Myocyte (in vitro differentiated cells): ENCODE results near the gene PLCH2. TPM values are rescaled to one million over a fixed set of nuclear protein-coding genes. Genes with fewer than 3 reads are reported as not detected.

Source experiments
- DNase-seq: peaks from one replicate; pipeline ENCODE4 v3.0.0-alpha.2; 2012; ENCODE audit warnings: low read depth
- total RNA-seq: library from RNA; depleted of rRNA; stranded (reverse); fragments of >200 nt; gene quantifications from 2 replicates; pipeline ENCODE4 v1.2.3, GENCODE V29; 2014

Gene PLCH2
- total RNA-seq, 1 donor from 2014 or later: 0.21 TPM

DNA sequence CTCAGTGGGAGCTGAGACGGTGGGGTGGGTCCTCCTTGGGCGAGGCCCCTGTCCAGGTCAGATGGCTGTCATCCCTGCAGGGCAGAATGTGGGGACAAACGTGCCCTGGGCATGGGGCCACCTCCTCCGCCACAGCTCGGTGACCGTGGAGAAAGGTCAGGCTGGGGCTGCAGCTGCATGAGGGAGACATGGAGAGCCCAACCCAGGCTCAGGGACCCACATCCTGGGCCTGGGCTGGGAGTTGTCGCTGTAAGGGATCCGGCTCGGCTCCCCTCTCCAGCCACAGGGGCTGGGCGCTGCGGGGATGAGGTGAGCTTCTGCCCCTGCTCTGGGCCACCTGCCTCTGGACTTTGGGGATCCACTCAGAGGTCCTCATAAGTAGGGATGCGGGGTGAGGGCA, 518 bp upstream of the PLCH2 start:
- DNase-seq: no peak

DNA sequence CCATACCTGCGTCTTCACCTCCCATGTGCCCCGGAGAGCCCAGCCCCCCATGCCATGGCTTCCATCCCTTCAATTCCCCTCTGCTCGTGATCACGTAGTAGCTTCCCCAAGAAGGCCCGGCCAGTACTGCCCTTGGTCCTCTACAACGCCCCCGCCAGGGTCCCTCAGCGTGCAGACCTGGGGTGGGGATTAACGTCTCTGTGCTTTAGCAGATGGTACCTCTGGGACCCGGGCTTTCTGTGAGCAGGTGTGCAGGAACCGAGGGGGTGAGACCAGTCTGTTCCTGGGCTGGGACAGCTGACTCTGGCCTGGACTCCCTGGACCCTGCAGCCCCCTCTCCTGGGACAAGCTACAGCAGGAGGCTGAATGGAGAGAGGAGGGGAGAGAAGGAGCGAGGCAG, 1.2 kb downstream of the PLCH2 start:
- DNase-seq: no peak

DNA sequence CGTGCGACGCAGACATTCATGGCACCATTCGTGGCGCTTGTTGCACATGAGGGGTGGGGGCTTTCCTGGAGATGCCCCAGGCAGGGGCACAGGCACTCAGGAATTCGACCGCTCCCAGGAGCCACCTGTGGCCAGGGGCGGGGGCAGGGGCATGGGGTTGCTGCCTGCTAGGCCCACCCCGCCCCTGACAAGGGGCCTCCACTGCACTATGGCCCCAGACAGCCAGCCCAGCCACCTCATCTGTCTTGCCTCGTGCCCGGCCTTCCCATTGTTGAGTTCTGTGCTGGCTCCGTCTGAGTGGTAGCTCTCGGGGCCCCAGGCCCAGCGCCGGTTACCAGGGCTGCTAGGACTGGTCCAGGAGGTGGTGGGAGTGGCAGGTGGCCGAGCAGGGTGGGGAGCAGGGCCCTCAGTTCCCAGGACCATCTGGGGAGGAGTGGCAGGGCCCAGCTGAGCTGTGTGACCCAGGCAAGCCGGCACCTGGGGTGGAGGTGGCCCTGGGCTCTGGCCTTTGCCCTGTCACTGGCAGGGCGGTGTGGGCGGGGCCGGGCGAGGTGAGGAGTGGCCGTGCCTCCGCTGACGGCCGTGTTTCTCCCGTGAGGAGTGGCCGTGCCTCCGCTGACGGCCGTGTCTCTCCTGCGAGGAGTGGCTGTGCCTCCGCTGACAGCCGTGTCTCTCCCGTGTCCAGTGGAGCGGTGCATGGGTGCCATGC, 1.9 kb downstream of the PLCH2 start:
- DNase-seq: no peak

DNA sequence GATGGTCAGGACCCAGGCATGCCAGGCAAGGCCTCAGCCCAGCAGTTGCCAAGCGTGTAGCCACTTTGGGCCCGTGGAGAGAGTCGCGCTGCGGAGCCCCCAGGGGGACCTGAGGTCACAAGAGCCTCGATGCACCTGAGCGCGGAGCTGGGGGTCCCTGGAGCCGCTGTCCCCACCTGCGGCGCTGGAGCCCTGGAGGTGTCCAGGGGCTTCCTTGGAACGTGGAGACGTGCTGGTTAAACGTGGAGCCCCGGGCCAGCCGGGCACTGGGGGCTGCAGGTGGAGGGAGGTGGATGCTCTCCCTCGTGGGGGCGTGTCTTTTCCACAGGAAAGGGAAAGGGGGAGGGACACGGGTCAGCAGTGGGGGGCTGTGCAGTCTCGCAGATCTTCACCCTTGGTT, 3.1 kb downstream of the PLCH2 start:
- no peak for DNase-seq

DNA sequence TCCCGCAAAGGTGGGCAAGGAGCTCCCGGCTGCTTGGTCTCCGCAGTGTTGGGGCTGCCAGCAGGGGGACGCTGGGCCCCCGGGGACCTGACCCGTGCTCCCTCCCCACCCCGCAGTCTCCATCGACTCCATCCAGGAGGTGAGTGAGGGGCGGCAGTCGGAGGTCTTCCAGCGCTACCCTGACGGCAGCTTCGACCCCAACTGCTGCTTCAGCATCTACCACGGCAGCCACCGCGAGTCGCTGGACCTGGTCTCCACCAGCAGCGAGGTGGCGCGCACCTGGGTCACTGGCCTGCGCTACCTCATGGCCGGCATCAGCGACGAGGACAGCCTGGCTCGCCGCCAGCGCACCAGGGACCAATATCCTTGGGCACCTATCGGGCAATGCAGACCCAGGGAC, 3.5 kb downstream of the PLCH2 start:
- no peak for DNase-seq

DNA sequence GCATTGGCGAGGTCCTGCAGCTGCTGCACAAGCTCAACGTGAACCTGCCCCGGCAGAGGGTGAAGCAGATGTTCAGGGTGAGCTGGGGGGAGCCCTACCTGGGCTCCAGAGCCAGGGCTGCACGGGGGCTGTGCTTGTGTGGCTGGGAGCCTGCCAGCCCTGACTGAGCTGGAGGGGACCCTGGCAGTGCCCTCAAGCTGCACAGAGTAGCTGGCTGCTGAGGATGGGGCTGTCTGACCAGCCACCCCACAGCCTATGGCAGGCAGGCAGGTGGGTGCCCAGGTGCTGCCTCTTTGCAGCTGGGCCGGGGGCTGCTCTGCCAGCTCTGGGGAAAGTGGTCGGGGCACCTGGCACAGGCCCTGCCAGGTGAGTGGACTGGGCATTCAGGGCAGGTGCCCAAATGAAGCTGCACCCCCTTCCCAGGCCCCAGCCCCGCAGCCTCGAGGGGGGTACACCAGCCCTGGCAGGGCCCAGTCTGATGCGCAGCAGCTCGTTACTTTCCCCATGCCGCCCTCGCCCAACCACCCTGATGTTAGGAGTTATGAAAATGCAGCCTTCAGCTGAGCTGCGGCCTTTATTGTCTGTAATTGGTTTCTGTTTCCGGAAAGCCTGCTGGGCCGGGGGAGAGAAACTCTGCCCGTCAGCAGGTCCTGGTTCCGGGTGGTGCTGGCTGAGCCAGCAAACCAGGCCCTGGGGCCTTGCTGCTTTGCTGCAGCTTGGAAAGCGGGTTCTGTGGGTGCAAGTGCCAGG, 4.3 kb downstream of the PLCH2 start:
- no peak for DNase-seq

DNA sequence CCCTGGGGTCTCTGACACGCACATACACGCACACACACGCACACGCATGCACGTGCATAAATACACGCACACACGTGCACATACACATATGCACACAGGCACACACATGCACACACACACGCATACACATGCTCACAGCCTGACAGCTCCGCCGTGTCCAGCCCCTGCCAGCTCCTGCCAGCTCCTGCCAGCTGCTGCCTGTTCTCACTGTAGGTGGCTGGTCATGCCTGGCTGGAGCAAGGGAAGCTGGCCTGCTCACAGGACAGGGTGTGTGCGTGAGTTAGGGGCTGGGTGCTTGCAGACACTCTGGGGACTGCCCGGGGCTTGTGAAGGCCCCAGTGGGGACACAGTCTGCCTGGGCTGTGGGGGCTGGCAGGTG, 4.9 kb downstream of the PLCH2 start:
- no peak for DNase-seq

DNA sequence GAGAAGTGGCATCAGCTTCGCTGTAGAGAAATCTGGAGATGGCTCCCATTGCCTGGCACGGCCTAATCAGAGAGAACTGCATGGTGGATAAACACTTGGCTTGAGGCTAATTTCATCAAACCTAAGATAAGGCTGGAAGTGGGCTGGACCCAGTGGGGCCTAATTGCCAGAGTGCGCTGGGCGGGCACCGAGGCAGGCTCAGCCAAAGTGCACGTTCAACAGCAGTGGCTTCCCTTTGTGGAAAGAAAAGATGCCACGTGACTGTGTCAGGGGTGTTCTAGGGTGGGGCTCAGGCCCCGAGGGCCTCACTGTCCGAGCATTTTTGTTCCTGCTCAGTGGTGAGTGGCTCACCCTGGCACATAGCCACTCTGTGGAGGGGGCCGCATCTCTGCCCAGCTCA, 5.8 kb downstream of the PLCH2 start:
- no peak for DNase-seq

DNA sequence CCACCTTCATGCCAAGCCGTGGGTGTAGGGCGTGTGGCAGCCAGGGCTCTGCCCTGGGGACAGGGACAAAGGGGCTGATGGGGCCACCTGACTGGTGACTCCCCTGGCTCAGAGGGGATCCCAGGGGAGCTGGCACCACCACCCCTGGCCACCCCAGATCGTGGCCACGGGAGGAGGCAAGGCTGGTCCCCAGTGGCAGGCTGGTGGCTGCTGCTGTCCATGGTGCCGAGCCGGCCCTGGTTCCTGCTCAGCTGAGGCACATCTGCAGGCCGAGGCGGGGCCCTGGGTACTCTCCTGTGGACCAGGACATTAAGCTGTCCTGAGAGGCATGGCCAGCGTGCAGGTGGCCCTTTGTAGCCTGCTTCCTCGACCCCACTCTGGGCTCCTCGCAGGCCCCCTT, 6.5 kb downstream of the PLCH2 start:
- DNase-seq: no peak

DNA sequence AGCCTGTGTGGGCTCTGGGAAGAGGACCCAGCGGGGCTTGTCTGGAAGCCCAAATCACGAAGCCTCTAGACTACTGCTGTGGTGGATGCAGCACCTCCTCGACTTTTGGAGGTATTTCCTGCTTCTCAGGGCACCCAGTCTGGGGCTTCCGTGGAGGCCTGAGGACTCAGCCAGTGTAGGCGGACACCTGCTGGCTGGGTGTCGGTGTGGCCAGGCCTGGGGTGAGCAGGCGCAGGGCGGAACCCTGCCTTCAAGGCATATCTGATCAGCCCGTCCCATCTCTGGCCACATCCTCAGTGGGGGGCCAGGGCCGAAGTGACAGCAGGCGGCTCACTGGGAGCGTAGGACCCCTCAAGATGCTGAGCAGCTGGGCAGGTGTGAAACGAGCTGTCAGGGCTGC, 6.9 kb downstream of the PLCH2 start:
- no peak for DNase-seq

DNA sequence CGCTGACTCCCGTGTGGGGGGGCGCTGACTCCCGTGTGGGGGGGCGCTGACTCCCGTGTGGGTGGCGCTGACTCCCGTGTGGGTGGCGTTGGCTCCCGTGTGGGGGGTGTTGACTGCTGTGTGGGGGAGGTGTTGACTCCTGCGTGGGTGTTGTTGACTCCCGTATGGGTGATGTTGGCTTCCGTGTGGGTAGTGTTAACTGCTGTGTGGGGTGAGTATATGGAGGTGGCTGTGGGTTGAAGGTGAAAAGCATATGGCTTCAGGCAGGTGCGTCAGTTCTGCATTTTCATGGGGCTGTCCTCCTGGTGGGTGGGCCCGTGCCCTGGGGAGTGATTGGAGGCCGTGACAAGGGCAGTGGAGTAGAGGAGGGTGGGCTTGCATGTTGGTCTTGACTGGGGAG, 7.9 kb downstream of the PLCH2 start:
- no peak for DNase-seq

DNA sequence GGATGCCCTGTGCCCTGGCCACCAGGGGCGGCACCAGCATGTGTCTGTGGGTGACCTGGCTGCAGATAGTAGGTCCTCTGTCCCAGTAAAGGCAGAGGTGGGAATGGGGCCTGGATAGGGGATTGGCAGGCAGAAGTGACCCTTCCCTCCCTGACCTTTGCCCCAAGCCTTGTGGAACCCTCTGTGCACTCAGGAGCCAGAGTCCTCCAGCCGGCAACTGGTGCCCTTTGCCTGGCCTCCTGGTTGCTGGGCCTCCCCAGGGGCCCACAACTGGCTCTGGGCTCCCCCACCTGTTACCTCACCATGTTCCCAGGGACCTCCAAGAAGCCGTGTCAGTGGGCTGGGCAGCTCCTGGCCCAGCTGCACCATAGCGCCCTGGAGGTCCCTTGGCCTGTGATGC, 10.0 kb downstream of the PLCH2 start:
- DNase-seq: no peak

DNA sequence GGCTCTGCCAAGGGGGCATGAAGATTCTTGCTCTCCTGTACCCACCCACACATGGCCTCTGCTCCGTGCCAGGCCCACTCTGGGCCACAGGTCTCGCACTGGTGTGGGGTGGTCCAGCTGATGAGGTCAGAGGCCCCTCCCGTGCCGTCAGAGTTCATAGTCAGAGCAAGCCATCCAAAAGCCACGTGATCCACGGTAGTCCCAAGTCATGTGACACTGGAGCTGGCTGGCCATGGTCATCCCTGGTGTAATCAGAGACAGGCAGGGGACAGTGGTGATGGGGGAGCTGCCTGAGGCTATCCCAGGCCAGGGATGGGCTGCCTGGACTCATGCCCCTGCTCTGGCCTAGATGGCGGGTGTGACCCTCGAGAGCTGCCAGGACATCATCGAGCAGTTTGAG, 10.5 kb downstream of the PLCH2 start:
- DNase-seq: no peak

DNA sequence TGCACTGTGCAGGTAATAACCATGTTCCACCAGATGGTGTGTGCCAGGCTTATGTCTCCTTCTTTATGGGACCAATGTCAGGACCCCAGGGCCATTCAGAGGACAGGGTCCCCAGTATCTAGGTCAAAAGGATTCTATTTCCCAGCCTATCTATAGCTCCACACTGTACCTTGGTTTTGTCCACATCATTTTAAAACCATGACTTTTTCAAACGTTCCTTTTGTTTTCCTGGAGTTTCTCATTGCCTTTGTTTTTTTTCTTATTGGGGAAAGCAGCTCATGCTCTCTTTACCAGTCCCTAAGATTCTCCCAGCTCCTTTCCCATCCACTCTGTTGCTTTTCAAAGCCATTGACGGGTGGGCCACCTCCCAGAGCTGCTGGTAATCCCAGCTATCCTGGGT, 12.6 kb downstream of the PLCH2 start:
- DNase-seq: no peak

DNA sequence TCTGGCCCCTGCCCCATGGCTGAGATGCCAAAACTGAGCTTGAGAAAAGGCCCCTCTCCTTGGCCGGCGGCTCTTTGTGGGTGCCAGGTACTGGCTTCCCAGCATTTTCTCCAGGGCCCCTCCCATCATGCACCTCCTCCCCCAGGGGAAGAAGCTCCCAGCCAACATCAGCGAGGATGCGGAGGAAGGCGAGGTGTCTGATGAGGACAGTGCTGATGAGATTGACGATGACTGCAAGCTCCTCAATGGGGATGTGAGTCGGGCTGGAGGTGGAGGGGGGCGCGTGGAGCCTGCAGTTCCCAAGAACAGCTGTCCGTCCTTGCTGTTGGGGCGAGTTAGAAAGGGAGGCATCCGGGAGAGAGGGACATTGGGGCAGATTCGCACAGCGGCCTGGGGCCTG, 13.5 kb downstream of the PLCH2 start:
- DNase-seq: no peak

DNA sequence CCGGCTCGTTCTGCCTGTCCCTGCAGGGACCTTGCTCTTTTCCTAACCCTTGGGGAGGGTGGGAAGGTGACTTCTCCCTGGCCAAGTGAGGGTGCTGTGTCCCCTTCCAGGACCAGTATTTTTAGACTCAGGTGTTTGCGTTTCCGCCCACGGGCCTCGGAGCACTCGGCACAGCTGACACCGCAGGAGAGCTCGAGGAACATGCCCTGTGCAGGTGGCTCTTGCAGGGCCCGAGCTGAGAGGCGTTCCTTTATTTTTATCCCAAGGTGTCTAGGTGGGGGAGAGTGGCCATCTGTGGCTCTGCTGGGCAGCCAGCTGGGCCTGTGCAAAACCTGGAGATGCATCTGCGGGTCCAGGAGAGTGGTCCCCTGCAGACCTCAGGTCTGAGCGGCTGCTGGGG, 16.0 kb downstream of the PLCH2 start:
- DNase-seq: no peak

DNA sequence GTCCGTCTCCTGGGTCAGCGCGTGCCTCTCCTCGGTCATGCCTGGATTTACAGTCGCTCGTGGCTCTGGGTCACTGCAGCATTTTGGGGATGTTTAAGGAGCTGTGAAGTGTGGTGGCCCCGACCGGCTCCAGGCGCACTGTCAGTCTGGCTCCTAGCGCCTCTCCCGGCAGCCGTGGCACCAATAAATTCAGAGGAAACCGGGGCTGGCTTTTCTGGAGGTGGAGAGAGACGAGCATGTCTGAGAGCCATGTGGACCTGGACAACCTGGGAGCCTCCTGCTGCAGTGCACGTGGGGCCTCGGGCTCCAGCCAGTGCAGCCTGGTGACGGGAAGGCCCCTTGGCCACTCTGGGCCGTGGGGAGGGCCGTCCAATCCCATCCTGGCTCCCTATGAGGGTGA, 17.1 kb downstream of the PLCH2 start:
- DNase-seq: no peak

DNA sequence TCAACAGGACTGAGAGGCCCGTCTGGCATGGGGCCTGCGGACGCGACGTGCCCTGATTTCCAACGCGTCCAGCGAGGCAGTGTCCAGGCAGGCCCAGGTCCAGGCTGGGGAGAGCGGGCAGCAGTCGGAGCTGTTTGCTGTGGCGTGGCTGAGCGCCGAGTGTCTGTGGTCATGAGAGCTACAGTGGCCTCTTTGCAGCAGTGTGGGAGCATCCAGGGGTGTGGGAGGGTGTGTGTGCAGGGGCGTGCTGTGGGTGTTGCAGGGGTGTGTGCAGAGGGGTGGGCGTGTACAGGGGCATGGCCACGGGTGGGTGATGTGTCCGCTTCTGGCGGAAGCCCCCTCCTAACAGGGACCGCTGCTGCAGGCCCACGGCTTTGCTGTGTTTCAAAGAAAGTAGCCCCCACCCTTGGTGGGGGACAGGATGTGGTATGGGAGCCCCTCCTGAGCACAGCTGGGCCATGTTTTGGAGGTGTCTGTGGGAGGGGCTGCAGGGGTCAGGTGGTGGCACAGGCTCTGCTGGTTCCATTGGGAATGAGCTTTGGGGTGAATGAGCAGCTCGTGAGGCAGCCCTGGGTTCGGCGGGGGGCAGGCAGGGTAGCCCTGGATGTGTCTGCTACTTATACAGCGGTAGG, 17.7 kb downstream of the PLCH2 start:
- DNase-seq: no peak

DNA sequence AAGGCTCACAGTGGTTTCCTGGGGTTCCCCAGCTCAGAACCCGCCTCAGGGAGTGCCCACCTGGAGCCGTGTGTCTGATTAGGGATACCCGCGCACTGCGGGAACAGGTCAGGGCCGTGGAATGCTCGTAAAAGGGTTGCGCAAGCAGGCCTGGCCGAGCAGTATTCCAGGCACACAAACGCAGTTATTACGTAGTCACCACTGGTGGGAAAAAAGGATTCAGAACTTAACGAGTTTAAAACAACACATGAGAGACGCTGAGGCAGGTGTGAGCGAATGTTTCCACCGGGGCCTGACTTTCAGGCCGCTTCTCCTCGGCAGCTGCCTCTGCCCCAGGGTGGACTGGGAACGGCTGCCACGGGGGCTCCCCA, 18.2 kb downstream of the PLCH2 start:
- no peak for DNase-seq

DNA sequence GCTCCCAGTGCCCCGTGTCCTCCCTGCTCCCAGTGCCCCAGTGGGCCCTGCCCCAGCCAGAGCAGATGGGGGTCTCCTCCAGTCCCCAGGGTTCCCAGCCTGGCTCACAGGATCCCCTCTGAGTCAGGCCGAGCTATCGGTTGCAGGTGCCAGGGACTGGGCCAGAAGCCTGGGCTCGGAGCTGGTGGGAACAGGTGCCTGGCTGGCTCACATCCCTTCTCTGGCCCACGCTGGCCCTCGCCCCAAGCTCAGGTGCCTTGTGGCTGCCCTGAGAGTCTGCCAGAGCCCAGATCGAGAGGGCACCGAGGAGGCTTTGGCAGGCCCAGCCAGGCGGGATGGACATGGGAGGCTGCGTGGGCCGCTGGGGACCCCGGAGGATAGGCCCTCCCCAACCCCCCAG, 18.9 kb downstream of the PLCH2 start:
- peak; percentile 42 for DNase-seq

DNA sequence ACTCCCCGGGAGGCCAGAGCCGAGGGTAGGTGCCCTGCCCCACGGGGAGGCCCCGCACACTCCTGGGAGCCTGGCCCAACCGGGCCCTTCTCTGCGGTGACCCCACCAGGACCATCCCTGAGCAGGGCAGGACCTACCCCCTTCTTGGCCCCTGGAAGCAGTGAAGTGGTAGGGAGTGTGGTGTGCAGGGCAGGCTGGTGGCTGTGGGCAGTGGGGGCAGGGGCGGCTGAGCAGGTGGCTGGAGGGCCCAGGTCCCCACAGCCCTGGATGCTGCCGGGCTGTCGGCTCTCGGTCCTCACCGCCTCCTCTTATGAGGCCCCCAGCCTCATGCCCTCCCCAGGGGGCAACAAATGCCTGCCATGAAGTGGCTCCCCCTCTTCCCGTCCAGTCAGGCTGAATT, 19.5 kb downstream of the PLCH2 start:
- DNase-seq: no peak

DNA sequence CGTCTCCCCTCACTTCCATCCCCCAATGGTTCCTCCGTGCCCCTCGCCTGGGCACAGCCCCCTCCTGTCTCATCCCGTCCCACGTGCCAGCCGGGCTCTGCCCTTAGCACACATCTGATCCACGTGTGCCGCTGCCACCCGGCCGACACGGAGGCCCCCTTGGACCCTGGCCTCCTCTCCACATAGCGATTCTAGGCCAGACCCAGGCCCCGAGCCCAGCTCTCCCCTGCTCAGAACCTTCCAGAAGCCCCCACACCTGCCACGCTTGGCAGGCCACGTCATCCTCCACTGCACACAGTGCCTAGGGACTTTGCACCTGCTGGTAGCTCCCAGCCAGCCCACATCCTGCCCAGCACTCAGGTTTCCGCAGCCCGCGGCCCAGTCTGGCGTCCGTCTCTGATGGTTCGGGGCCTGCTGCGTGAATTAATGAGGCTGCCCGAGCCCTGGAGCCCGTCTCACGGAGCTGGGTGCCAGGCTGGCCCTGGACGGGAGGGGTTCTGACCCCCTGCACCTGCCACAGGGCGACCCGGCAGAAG, 20.1 kb downstream of the PLCH2 start:
- DNase-seq: peak; percentile 41

DNA sequence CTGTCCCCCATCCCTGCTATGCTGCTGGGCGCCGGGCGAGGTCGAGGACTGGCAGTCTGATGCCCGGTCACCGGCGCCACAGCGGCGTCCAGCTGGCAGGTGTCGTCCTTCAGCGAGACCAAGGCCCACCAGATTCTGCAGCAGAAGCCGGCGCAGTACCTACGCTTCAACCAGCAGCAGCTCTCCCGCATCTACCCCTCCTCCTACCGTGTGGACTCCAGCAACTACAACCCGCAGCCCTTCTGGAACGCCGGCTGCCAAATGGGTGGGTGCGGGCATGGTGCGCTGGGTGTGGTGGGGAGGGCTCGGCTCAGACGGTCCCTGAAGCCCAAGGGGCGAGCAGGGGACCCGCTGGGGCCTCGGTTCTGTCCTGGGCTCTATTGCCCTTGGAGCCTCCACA, 20.7 kb downstream of the PLCH2 start:
- no peak for DNase-seq
